Right lobe of liver (tissue), 4 donors: ENCODE data around the gene TCL1B.

Experiments used
- CTCF ChIP-seq, 4 donors: fragments of 200-600 bp in 3 of 4; fragments of 450-650 bp in 1 of 4; IDR thresholded peaks; one replicate each; pipeline versions ENCODE4 v1.5.1 to v1.8.0; 2016 to 2022; ENCODE audit warnings: antibody characterized with exemption in 4 of 4, mild to moderate bottlenecking in 2 of 4
- POLR2A ChIP-seq: fragments of 450-650 bp; IDR thresholded peaks from one replicate; pipeline ENCODE4 v1.6.1; 2017; ENCODE audit warnings: antibody characterized with exemption, mild to moderate bottlenecking
- donor health status: DM: no; HTN: no; CAD: no.
- donor health status: DM: no; HTN: no; CAD: no.
- donor health status: DM: no; HTN: yes; CAD: no.

GRCh38 chr14:95652690-95653089 lies 33.5 kb upstream of the TCL1B start:
- TF ChIP-seq CTCF (IDR thresholded peaks at IDR 0.05) (no peak), POLR2A (no peak)
